Loucy (cell line): Measurements from ENCODE around the gene PCMT1.
"Not testable (repeated sequence)": the region's sequence is repeated elsewhere in the genome, so short reads cannot be mapped to it uniquely, and the experiment has no call there.

Source experiments
- H2AFZ ChIP-seq: fragments of 200-600 bp; sonication (generic); 2 replicates; pipeline ENCODE4 v1.6.0; 2016; ENCODE audit warnings: antibody characterized with exemption, mild to moderate bottlenecking, low read length, moderate library complexity
- H3F3A ChIP-seq: fragments of 200-600 bp; 2 replicates; pipeline ENCODE4 v1.6.0; 2016; ENCODE audit warnings: antibody characterized with exemption, low read depth, mild to moderate bottlenecking
- H3K27me3 ChIP-seq: fragments of 200-600 bp; sonication (generic); 2 replicates; pipeline ENCODE4 v1.6.1; 2014; ENCODE audit warnings: low read length, mild to moderate bottlenecking; ENCODE audit not compliant: insufficient read depth, poor library complexity, severe bottlenecking
- H3K36me3 ChIP-seq: fragments of 200-600 bp; sonication (generic); 2 replicates; pipeline ENCODE4 v1.6.1; 2016; ENCODE audit warnings: low read length; ENCODE audit not compliant: insufficient read depth
- H3K4me1 ChIP-seq: fragments of 200-600 bp; sonication (generic); 2 replicates; pipeline ENCODE4 v1.5.1; 2014; ENCODE audit warnings: low read length, mild to moderate bottlenecking; ENCODE audit not compliant: insufficient read depth, poor library complexity, severe bottlenecking
- H3K4me2 ChIP-seq: fragments of 200-600 bp; sonication (generic); 2 replicates; pipeline ENCODE4 v1.6.0; 2014; ENCODE audit warnings: antibody characterized with exemption, low read length, low read depth, mild to moderate bottlenecking; ENCODE audit not compliant: poor library complexity, severe bottlenecking
- H3K4me3 ChIP-seq: fragments of 200-600 bp; sonication (generic); 2 replicates; pipeline ENCODE4 v1.5.1; 2014; ENCODE audit warnings: low read length, mild to moderate bottlenecking, mixed read lengths; ENCODE audit not compliant: poor library complexity, severe bottlenecking
- H3K79me2 ChIP-seq: fragments of 200-600 bp; sonication (generic); 2 replicates; pipeline ENCODE4 v1.6.1; 2014; ENCODE audit warnings: low read length; ENCODE audit not compliant: insufficient read depth
- H3K9ac ChIP-seq: fragments of 200-600 bp; sonication (generic); 2 replicates; pipeline ENCODE4 v1.6.0; 2014; ENCODE audit warnings: mild to moderate bottlenecking, low read depth, low read length, moderate library complexity; ENCODE audit not compliant: poor library complexity, severe bottlenecking
- H3K9me2 ChIP-seq: fragments of 200-600 bp; sonication (generic); replicated peaks from 2 replicates; pipeline ENCODE4 v1.6.1; 2016; ENCODE audit warnings: low read depth, low read length, mixed read lengths
- H3K9me3 ChIP-seq: fragments of 200-600 bp; sonication (generic); 2 replicates; pipeline ENCODE4 v1.6.1; 2014; ENCODE audit warnings: mild to moderate bottlenecking, antibody characterized with exemption, low read length, low read depth; ENCODE audit not compliant: insufficient read depth
- H4K20me1 ChIP-seq: fragments of 200-600 bp; sonication (generic); 2 replicates; pipeline ENCODE4 v1.6.0; 2014; ENCODE audit warnings: antibody characterized with exemption, low read length, mild to moderate bottlenecking; ENCODE audit not compliant: insufficient read depth, poor library complexity, severe bottlenecking
- CTCF ChIP-seq: fragments of 200-600 bp; sonication (generic); conservative IDR thresholded peaks from 2 replicates; pipeline ENCODE4 v1.5.1; 2014; ENCODE audit warnings: mild to moderate bottlenecking, antibody characterized with exemption, low read length
- EZH2phosphoT487 ChIP-seq: fragments of 200-600 bp; IDR thresholded peaks from 2 replicates; pipeline ENCODE4 v1.6.1; 2018; ENCODE audit warnings: antibody characterized with exemption, mild to moderate bottlenecking, moderate library complexity, borderline replicate concordance

The PCMT1 gene

GRCh38 chr6:149846321-149846720 is 96.8 kb downstream of the PCMT1 start:
- no peaks in the 10 kb centered on the region for H3K36me3 ChIP-seq
- H3K4me2 ChIP-seq: no peak overlapping the region
- H4K20me1 ChIP-seq: no peaks in the 10 kb centered on the region
- no peak for TF ChIP-seq CTCF
- no peak for TF ChIP-seq EZH2phosphoT487
- no peaks in the 10 kb centered on the region for H3K9me2 ChIP-seq
- H3K4me1 ChIP-seq: peaks cover 9% of the 10 kb centered on the region
- H3K9me3 ChIP-seq: no peaks in the 10 kb centered on the region
- no peak overlapping the region for H3K4me3 ChIP-seq
- H3K9ac ChIP-seq: no peak overlapping the region
- H2AFZ ChIP-seq: no peak overlapping the region
- no peaks in the 10 kb centered on the region for H3K27me3 ChIP-seq
- H3K79me2 ChIP-seq: no peaks in the 10 kb centered on the region
- no peaks in the 10 kb centered on the region for H3F3A ChIP-seq

GRCh38 chr6:149847939-149848267 is 98.4 kb downstream of the PCMT1 start:
- no peak for TF ChIP-seq EZH2phosphoT487
- TF ChIP-seq CTCF: no peak
- Histone ChIP-seq H3K79me2 (no peaks in the 10 kb centered on the region), H4K20me1 (no peaks in the 10 kb centered on the region), H3K9me3 (no peaks in the 10 kb centered on the region), H3K4me1 (peaks cover 17% of the 10 kb centered on the region), H3K27me3 (no peaks in the 10 kb centered on the region), H3K9me2 (no peaks in the 10 kb centered on the region), H3K9ac (no peak overlapping the region), H3K4me2 (no peak overlapping the region), H3K36me3 (no peaks in the 10 kb centered on the region), H2AFZ (no peak overlapping the region), H3F3A (no peaks in the 10 kb centered on the region), H3K4me3 (no peak overlapping the region)

- H3F3A ChIP-seq, H3K4me3 ChIP-seq, H3K9ac ChIP-seq, H3K9me3 ChIP-seq, H3K36me3 ChIP-seq, H3K9me2 ChIP-seq, H3K79me2 ChIP-seq, H3K27me3 ChIP-seq, H2AFZ ChIP-seq, H4K20me1 ChIP-seq, H3K4me2 ChIP-seq: not testable (repeated sequence)
- H3K4me1 ChIP-seq: peaks cover 18% of the 10 kb centered on the region
These were observed 98.8 kb downstream of the PCMT1 start for GRCh38 chr6:149848343-149848742.

GRCh38 chr6:149851461-149852110 is 102.0 kb downstream of the PCMT1 start:
- H3K9me3 ChIP-seq: no peaks in the 10 kb centered on the region
- no peak for TF ChIP-seq EZH2phosphoT487
- TF ChIP-seq CTCF: no peak
- no peaks in the 10 kb centered on the region for H3K79me2 ChIP-seq
- H3K4me3 ChIP-seq: no peak overlapping the region
- H3F3A ChIP-seq: no peaks in the 10 kb centered on the region
- H3K4me1 ChIP-seq: peaks cover 35% of the 10 kb centered on the region
- H2AFZ ChIP-seq: no peak overlapping the region
- no peak overlapping the region for H3K4me2 ChIP-seq
- no peaks in the 10 kb centered on the region for H3K9me2 ChIP-seq
- H3K9ac ChIP-seq: no peak overlapping the region
- no peaks in the 10 kb centered on the region for H3K27me3 ChIP-seq
- H3K36me3 ChIP-seq: no peaks in the 10 kb centered on the region
- no peaks in the 10 kb centered on the region for H4K20me1 ChIP-seq
